MCF 10A (cell line): Measurements from ENCODE around the gene SYT17. TPM values are rescaled to one million over a fixed set of nuclear protein-coding genes. Genes with fewer than 3 reads are reported as not detected.

Experiments
- BruUV-seq: library from RNA; stranded (reverse); fragments of 400-500 nt; replicated peaks from 2 replicates; lab custom pipeline; 2021; lab: Mats Ljungman, UMichigan
- CTCF ChIA-PET: fragments of 300-600 bp; sonication (Branson Sonifier 250); formaldehyde crosslinking; extraction: SDS; loops from one replicate; lab custom pipeline; 2021; ENCODE audit warnings: antibody characterized with exemption, inconsistent platforms; lab: Yijun Ruan, JAX
- POLR2A ChIA-PET: fragments of 300-600, 350-650 bp; sonication (Branson Sonifier 250); formaldehyde crosslinking; extraction: SDS; loops from one replicate; lab custom pipeline; 2020; ENCODE audit warnings: antibody characterized with exemption, inconsistent platforms; lab: Yijun Ruan, JAX
- DNase-seq: peaks from one replicate; pipeline ENCODE4 v3.0.0-alpha.2; 2018; ENCODE audit not compliant: unreplicated experiment
- H3K27ac Mint-ChIP-seq: one replicate; pipeline ENCODE4 v1.8.0; 2022; ENCODE audit warnings: mild to moderate bottlenecking, low read depth, mixed read lengths; ENCODE audit not compliant: unreplicated experiment
- H3K27me3 Mint-ChIP-seq: one replicate; pipeline ENCODE4 v1.8.0; 2022; ENCODE audit warnings: mixed read lengths; ENCODE audit not compliant: insufficient read depth, unreplicated experiment
- H3K36me3 Mint-ChIP-seq: one replicate; pipeline ENCODE4 v1.8.0; 2022; ENCODE audit warnings: mild to moderate bottlenecking, moderate library complexity, mixed read lengths; ENCODE audit not compliant: insufficient read depth, unreplicated experiment
- H3K4me1 Mint-ChIP-seq: one replicate; pipeline ENCODE4 v1.8.0; 2022; ENCODE audit warnings: mixed read lengths; ENCODE audit not compliant: insufficient read depth, unreplicated experiment
- H3K4me3 Mint-ChIP-seq: one replicate; pipeline ENCODE4 v1.8.0; 2022; ENCODE audit warnings: mild to moderate bottlenecking, moderate library complexity, mixed read lengths; ENCODE audit not compliant: unreplicated experiment
- H3K9me3 Mint-ChIP-seq: one replicate; pipeline ENCODE4 v1.8.0; 2022; ENCODE audit warnings: mixed read lengths; ENCODE audit not compliant: unreplicated experiment
- CTCF ChIP-seq: fragments of 200-600 bp; IDR thresholded peaks from one replicate; pipeline ENCODE4 v1.8.0; 2022; ENCODE audit warnings: antibody characterized with exemption, mild to moderate bottlenecking; ENCODE audit not compliant: unreplicated experiment
- intact Hi-C: fragments of 100-400 bp; cut with micrococcal nuclease; formaldehyde crosslinking; loops from 2 replicates; pipeline ENCODE4 v1.14.1; 2022
- total RNA-seq: library from RNA; stranded (reverse); gene quantifications from 2 replicates; pipeline ENCODE4 v1.2.3, GENCODE V29; 2022

SYT17 gene
- total RNA-seq, 1 experiment from 2014 or later, result not detected

- no peaks in the 10 kb centered on the region for H3K9me3 Mint-ChIP-seq
- DNase-seq, result no peak
- ChIA-PET CTCF (interaction anchor here (1.3 kb wide), 1 partner anchor 19 kb away, joined by 3 read pairs; no protein-coding TSS in a partner anchor), POLR2A (interaction anchor here (11.6 kb wide), 1 partner anchor 14 kb away, joined by 298 read pairs; the partner anchor contains the start of gene ITPRIPL2)
- H3K27me3 Mint-ChIP-seq, result no peaks in the 10 kb centered on the region
- H3K36me3 Mint-ChIP-seq, result no peaks in the 10 kb centered on the region
- intact Hi-C loops, result no loop called here
- no peak for TF ChIP-seq CTCF
- H3K4me1 Mint-ChIP-seq, result peaks cover 37% of the 10 kb centered on the region
- BruUV-seq, result no TSS peak
- no peak overlapping the region for H3K27ac Mint-ChIP-seq
- no peak overlapping the region for H3K4me3 Mint-ChIP-seq
Measured at GRCh38 chr16:19131825-19132218, 36.2 kb upstream of the SYT17 start.

DNA sequence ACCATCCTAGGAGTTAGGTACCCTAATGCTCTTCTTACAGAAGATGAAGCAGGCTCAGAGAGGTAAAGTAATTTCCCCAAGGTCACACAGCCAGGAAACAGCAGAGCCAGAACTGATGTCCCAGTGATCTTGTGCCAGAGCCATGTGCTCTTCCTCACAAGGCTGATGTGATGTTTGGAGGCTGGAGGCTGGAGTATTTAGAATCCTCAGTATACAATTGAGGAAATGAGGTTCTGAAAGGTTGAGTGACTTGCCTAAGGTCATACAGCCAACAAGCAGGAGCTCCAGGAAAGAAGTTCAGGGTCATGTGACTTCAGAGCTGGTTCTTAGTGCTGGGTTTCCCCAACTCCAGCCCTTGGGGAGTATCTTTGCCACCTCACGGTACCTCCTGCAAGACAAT lies 35.8 kb upstream of the SYT17 start:
- no peak for TF ChIP-seq CTCF
- Mint-ChIP-seq H3K9me3 (no peaks in the 10 kb centered on the region), H3K36me3 (no peaks in the 10 kb centered on the region), H3K4me1 (peaks cover 41% of the 10 kb centered on the region), H3K4me3 (no peak overlapping the region), H3K27me3 (no peaks in the 10 kb centered on the region), H3K27ac (no peak overlapping the region)
- no TSS peak for BruUV-seq
- ChIA-PET POLR2A (interaction anchor here (11.6 kb wide), 1 partner anchor 14 kb away, joined by 298 read pairs; the partner anchor contains the start of gene ITPRIPL2), CTCF (interaction anchor here (0.6 kb wide), 1 partner anchor 306 kb away, joined by 5 read pairs; no protein-coding TSS in a partner anchor)
- intact Hi-C loops, result no loop called here
- DNase-seq, result no peak

- H3K4me1 Mint-ChIP-seq, result peaks cover 46% of the 10 kb centered on the region
- intact Hi-C loops, result no loop called here
- H3K36me3 Mint-ChIP-seq, result no peaks in the 10 kb centered on the region
- no peak overlapping the region for H3K27ac Mint-ChIP-seq
- no TSS peak for BruUV-seq
- H3K9me3 Mint-ChIP-seq, result no peaks in the 10 kb centered on the region
- H3K27me3 Mint-ChIP-seq, result no peaks in the 10 kb centered on the region
- DNase-seq, result no peak
- ChIA-PET CTCF (interaction anchor here (0.6 to 1.5 kb wide), 3 partner anchors 43 to 369 kb away, joined by 3 to 5 read pairs (median 4); no protein-coding TSS in a partner anchor), POLR2A (interaction anchor here (0.6 to 11.6 kb wide), 2 partner anchors 11 to 15 kb away, joined by 3 to 298 read pairs; partner anchors contain the start of gene ITPRIPL2)
- no peak for TF ChIP-seq CTCF
- no peak overlapping the region for H3K4me3 Mint-ChIP-seq
Measured at GRCh38 chr16:19132898-19133297, 35.1 kb upstream of the SYT17 start.

DNA sequence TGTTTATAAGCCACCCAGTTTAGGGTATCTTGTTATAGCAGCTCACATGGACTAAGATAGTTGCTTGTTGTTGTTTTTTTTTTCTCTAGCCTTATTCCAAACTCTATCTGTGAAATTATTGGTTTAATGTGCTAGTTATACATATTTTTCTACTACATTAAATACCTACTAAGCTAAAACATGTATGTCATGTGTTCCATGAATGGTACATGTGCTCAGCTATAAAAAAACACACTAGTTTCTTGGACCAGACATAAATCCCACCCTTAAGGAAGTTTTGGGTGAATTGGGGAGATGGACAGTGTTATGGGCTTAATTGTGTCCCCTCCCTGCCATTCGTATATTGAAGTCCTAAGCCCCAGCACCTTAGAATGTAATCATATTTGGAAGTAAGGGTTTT lies 34.4 kb upstream of the SYT17 start:
- Mint-ChIP-seq H3K4me1 (peaks cover 51% of the 10 kb centered on the region), H3K36me3 (no peaks in the 10 kb centered on the region), H3K9me3 (no peaks in the 10 kb centered on the region), H3K27ac (no peak overlapping the region), H3K4me3 (no peak overlapping the region), H3K27me3 (no peaks in the 10 kb centered on the region)
- ChIA-PET CTCF (interaction anchor here (0.6 to 1.5 kb wide), 3 partner anchors 11 to 368 kb away, joined by 3 to 5 read pairs (median 4); no protein-coding TSS in a partner anchor), POLR2A (interaction anchor here (0.5 to 11.6 kb wide), 3 partner anchors 10 to 374 kb away, joined by 3 to 298 read pairs (median 3); partner anchors contain the start of gene ITPRIPL2)
- intact Hi-C loops, result no loop called here
- no peak for TF ChIP-seq CTCF
- no TSS peak for BruUV-seq
- no peak for DNase-seq
